CD4-positive, alpha-beta T cell treated with Interleukin-6 for 4 hours (primary cell): ENCODE measurements around the gene CYFIP1.

Experiments
- DNase-seq: peaks from one replicate; pipeline ENCODE4 v3.0.0-alpha.2; 2020; ENCODE audit warnings: mixed read lengths

The CYFIP1 gene

GRCh38 chr15:22949074-22949547 lies 31.1 kb downstream of the CYFIP1 start:
- DNase-seq = peak; percentile 5

GRCh38 chr15:22948056-22948455 lies 32.1 kb downstream of the CYFIP1 start:
- DNase-seq = no peak

DNA sequence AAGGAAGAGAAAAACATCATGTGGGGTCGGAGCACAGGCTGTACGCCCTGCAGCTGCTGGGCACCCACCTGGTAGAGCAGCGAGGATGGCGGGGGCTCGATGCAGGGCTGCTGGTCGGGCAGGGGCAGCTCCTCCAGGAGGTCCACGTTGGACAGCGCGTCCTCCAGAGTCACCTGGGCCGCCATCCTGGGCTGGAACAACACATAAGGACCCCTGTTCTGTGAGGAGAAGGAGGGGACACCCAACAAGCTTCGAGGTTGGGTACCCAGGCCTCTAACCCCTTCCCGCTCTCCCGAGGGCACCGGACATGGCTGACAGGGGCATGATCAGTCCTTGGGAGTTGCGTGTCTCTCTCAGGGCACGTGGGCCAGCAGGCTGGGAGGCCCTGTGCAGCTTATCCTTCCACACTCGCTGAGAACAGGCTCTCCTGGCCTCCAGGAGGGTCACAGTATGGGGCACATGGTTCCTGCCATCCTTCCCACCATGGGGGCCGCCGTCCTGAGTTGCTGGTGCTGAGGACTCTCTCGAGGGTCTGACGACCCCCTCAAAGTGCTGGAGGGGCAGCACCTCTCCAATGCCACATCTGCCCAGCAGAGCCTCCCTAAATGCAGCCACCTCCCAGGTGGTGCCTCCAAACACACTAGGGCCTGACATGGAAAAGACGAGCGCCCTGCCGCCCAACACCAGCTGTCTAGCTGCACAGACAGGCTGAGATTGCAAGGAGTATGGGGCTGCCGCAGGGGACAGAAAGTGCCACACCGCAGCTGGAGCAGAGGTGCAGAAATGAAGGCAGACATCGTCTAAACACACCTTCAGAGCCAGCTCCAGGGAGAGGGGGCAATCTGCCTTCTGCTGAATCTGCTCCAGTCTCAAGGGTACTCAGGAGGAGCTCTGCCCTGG lies 32.8 kb downstream of the CYFIP1 start:
- no peak for DNase-seq

- DNase-seq = no peak
These were observed 35.1 kb downstream of the CYFIP1 start for GRCh38 chr15:22945071-22945470.

DNA sequence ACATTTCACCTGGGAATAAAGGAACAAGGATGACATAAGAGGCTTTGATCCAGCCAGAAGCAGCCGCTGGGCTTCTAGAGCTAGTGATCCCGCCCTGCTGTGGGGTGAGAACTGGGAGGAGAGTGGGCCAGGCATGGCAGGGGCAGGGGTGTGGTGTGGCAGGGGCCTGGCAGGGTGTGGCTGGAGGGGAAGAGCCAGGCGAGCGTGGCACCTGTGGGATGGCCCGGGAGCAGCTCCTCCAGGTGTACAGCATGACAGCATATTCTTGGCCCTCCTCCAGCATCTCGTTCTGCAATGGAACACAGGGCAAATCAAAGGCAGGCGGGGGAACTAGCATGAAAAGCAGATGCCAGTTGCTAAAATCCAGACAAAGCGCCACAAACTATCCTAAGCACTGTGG lies 35.5 kb downstream of the CYFIP1 start:
- no peak for DNase-seq

DNA sequence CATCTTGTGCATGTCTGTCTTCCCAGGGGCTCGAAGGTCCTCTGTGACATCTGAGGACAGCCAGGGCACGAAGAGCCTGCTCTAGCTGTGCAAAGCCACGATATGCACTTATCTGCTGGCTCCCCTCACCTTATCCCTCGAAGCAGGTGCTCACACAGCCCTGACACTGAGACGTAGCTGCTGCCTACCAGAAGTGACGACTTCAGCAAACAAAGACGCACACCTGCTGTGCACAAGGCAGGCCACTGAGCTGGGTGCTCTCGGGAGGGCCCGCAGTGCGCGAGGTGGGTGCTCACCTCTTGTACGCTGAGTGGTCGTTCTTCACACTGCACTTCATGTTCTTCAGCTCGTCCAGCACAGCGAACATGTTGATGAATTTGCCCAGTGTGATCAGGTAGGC lies 37.3 kb downstream of the CYFIP1 start:
- no peak for DNase-seq

- no peak for DNase-seq
These were observed 37.8 kb downstream of the CYFIP1 start for GRCh38 chr15:22942306-22942855.

- DNase-seq = no peak
These were observed 39.0 kb downstream of the CYFIP1 start for GRCh38 chr15:22941179-22941578.

DNA sequence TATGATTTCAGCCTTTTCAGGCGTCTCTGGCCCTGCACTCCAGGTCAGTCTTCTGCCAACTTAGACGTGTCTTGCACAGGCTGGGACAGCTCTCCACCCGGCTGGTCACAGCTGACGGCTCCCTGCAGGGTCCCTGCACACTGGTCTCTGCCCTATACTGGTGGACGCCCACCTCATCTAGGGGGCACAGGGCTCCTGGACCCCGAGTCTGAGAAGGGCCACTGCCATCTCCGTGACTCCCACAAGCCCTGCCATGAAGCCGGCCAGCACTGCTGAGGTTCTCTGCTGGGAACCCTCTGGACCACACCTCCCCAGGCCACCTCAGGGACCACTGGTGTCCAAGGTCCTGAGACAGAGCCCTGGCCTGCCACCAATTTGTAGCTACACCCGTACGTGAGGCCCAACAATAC lies 40.5 kb downstream of the CYFIP1 start:
- no peak for DNase-seq

DNA sequence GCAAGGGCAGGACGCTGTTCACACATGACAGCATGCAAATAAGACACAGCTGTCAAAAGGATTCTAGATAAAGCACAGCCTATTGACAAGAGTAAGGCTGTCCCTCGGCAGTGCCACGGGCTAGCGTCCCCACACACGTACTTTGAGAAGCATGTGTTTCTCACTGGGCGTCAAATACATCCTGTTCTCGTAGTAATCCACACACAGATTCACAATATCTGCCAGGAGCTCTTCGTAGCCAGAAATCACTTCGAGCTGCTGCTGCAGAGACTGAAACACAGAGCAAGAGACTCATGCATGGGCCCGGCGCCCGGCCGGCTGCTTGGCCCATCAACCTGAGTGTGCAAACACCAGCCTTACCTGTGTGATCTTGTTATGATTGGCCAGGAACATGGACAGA lies 41.1 kb downstream of the CYFIP1 start:
- no peak for DNase-seq

GRCh38 chr15:22936577-22937472 lies 43.3 kb downstream of the CYFIP1 start:
- DNase-seq = no peak

DNA sequence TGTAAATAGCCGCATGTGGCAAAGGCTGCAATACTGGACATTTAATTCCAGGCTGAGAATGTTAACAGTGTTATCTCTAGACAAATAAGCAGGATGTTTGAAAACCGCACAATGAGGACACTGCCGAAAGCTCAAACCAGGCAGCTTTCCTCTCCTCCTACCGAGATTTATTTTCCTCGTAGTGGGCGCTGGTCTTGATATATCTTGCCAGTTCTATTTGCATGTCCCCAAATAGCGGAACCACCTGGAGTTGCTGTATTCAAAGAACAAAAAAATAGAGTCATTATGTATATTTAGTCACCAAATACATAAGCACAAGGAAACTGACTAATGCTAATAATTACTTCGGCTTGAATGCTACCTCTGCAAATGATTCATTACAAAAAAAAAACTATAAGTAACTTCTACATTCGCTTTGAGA lies 46.5 kb downstream of the CYFIP1 start:
- DNase-seq = no peak

DNA sequence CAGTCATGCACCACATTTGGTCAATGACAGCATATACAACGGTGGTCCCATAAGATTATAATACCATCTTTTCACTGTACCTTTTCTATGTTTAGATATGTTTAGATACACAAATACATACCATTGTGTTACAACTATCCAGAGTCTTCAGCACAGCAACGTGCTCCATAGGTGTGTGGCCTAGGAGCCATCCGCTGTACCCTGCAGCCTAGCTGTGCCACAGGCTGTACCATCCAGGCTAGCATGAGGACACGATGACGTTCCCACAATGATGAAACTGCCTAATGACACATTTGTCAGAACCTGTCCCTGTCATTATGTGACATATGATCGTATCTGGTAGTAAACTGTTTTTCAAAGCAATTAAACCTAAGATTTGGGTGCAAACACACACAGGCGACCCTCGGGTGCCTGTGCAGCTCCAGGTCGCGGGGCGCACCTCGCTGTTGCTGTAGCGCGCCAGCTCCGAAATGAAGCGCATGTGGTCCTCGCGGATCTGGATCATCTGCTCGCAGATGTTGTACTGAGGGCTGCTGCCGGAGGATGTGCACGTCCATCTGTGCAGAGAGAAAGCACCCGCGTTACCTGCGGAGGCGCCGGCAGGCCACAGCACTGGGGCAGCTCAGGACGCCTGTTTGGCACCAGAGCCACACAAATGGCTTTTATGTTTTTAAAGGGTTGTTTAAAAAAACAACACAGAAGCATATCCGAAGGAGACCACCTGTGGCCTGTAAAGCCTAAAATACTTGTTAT lies 48.2 kb downstream of the CYFIP1 start:
- no peak for DNase-seq

DNA sequence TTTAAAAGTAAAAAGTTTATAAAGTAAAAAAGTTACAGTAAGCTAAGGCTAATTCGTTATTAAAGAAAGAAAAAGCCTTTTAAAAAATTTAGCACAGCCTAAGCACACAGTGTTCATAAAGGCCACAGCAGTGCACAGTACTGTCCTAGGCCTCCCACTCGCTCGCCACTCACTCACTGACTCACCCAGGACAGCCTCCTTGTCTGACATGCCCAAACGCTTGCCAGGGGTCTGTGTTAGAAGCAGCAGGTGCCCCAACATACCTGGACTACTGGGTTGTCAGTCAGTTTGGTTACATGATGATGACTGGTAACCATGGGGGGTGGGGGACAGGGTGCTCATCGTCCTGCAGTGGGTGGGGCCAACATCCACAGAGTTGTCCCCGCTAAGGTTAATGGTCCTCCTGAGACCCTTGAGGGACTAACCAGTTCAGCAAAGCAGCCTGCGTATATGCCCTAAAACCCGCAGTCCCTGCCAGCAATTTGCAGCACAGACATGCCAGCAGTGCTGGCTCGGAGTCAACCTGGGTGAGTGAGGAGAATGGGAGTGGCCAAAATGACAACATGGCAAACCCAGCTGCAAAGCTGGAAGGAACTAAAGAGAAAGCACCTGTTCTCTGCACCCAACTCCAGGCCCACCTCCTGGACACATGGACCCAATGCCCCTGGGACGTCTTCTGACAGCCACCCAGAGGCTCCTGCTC lies 49.2 kb downstream of the CYFIP1 start:
- DNase-seq = no peak

DNA sequence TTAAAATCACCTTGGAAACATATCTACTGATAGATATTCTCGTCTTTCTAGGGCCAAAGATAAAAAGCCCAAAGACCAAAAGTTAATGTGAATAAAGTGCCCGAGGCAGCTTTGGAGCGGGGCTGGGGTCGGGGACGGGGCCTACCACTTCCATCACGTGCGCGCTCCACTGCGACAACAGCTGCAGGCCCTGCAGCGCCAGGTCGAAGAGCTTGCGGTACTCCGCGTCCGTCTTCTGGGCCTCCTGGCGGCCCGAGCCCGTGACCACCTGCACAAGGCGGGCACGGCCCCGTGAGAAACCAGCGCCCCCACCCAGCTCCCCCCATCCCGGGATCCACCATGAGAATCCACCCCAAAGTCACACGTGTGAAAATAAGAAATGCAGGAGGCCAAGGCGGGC lies 52.4 kb downstream of the CYFIP1 start:
- DNase-seq = no peak

GRCh38 chr15:22925875-22926274 lies 54.3 kb downstream of the CYFIP1 start:
- no peak for DNase-seq

DNA sequence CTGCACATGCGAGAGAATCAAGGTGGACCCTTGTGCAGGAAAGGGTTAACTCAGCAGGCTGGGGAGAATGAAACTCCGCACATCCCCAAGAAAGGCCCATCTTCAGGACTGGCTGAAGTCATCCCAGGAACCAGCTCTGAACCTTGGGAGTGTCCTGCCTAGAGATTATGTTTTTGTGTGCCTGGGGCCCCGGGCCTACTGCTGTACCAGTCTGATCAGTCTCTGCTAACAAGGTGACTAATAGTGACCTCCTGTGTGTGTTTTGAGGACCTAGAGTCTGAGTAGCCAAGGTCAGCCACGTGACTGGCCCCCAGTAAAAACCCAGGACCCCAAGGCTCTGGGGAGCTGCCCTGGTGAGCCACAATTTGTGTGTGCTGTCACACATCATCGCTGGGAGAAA lies 58.2 kb downstream of the CYFIP1 start:
- no peak for DNase-seq

GRCh38 chr15:22919171-22919570 lies 61.0 kb downstream of the CYFIP1 start:
- DNase-seq = no peak

GRCh38 chr15:22918596-22919140 lies 61.5 kb downstream of the CYFIP1 start:
- DNase-seq = no peak

DNA sequence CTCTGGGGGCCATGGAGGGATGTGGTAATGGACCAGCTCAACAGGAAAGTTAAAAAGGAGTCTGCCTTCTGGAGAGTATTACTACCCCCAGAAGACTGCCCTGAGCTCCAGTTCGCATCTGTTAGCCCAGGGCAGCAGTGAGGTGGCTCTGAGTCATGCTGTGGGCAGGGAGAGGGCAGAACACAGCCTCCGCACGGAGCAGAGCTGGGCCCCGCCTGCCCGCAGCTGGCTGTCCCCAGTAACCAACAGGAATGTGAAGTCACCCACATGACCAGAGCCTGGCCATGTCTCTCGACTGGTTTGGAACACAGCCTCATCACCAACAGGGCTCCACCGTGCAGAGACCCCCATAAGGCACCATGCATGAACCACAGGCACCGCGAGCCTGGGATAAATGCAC lies 62.1 kb downstream of the CYFIP1 start:
- DNase-seq = no peak

- DNase-seq = no peak
These were observed 62.6 kb downstream of the CYFIP1 start for GRCh38 chr15:22917556-22917955.
